ENCODE measurements around the gene CD22.

CD22 gene

GRCh38 chr19:35346193-35347052, 17.4 kb downstream of the CD22 start:
- Histone ChIP-seq H3K36me3 (replicated peaks; ENCODE audit: insufficient read depth, low read length) (no peaks in the 10 kb centered on the region), H4K20me1 (ENCODE audit: insufficient read depth, low read length) (no peaks in the 10 kb centered on the region), H3K27ac (ENCODE audit: low read length) (no peak overlapping the region), H2AFZ (ENCODE audit: low read length) (no peak overlapping the region), H3K9ac (ENCODE audit: low read length) (no peak overlapping the region), H3K9me3 (replicated peaks; ENCODE audit: insufficient read depth, low read length) (no peaks in the 10 kb centered on the region), H3K79me2 (ENCODE audit: low read length) (no peaks in the 10 kb centered on the region), H3F3A (ENCODE audit: insufficient read depth, low read length) (no peaks in the 10 kb centered on the region), H3K4me2 (ENCODE audit: low read depth, low read length) (no peak overlapping the region), H3K27me3 (replicated peaks; ENCODE audit: insufficient read depth, low read length) (peaks cover 95% of the 10 kb centered on the region), H3K4me3 (ENCODE audit: low read length) (no peak overlapping the region), H3K4me1 (ENCODE audit: low read length) (no peaks in the 10 kb centered on the region), H3K9me2 (replicated peaks; ENCODE audit: insufficient read depth, low read length) (no peaks in the 10 kb centered on the region)
- no peak for DNase-seq
- TF ChIP-seq CTCF (IDR thresholded peaks at IDR 0.05; ENCODE audit: low read length): no peak
- TF ChIP-seq EZH2phosphoT487 (IDR thresholded peaks at IDR 0.05; ENCODE audit: low read length): no peak

- no peaks in the 10 kb centered on the region for H3K79me2 ChIP-seq (ENCODE audit: low read length)
- H3K36me3 ChIP-seq (replicated peaks; ENCODE audit: insufficient read depth, low read length): no peaks in the 10 kb centered on the region
- no peaks in the 10 kb centered on the region for H3K9me3 ChIP-seq (replicated peaks; ENCODE audit: insufficient read depth, low read length)
- H3K27ac ChIP-seq (ENCODE audit: low read length): no peak within 1 kb of the TSS
- H3K27me3 ChIP-seq (replicated peaks; ENCODE audit: insufficient read depth, low read length): peaks cover 95% of the 10 kb centered on the region
- TF ChIP-seq EZH2 (optimal IDR thresholded peaks at IDR 0.05; ENCODE audit: low read depth, low read length) (no peak), CTCF (IDR thresholded peaks at IDR 0.05; ENCODE audit: low read length) (no peak), EZH2phosphoT487 (IDR thresholded peaks at IDR 0.05; ENCODE audit: low read length) (no peak)
- no peak within 1 kb of the TSS for H3K4me3 ChIP-seq (ENCODE audit: low read length)
- H3K9me2 ChIP-seq (replicated peaks; ENCODE audit: insufficient read depth, low read length): no peaks in the 10 kb centered on the region
- no peak within 1 kb of the TSS for H2AFZ ChIP-seq (ENCODE audit: low read length)
- no peak for DNase-seq
- no peaks in the 10 kb centered on the region for H4K20me1 ChIP-seq (ENCODE audit: insufficient read depth, low read length)
- no peak within 1 kb of the TSS for H3K4me2 ChIP-seq (ENCODE audit: low read depth, low read length)
- no peak within 1 kb of the TSS for H3K9ac ChIP-seq (ENCODE audit: low read length)
- H3F3A ChIP-seq (ENCODE audit: insufficient read depth, low read length): no peaks in the 10 kb centered on the region
- no peaks in the 10 kb centered on the region for H3K4me1 ChIP-seq (ENCODE audit: low read length)
Measured at GRCh38 chr19:35347171-35347929, 18.4 kb downstream of the CD22 start, which contains the start of gene FFAR1. Gene FFAR1, plus strand, starts transcription at chr19:35347902. Its CDS starts 3,650 bp downstream, at chr19:35351552.

- no peaks in the 10 kb centered on the region for H3K4me1 ChIP-seq (ENCODE audit: low read length)
- H3K4me3 ChIP-seq (ENCODE audit: low read length): no peak overlapping the region
- H3K9me2 ChIP-seq (replicated peaks; ENCODE audit: insufficient read depth, low read length): no peaks in the 10 kb centered on the region
- no peaks in the 10 kb centered on the region for H3K79me2 ChIP-seq (ENCODE audit: low read length)
- peaks cover 93% of the 10 kb centered on the region for H3K27me3 ChIP-seq (replicated peaks; ENCODE audit: insufficient read depth, low read length)
- H4K20me1 ChIP-seq (ENCODE audit: insufficient read depth, low read length): no peaks in the 10 kb centered on the region
- no peak overlapping the region for H3K27ac ChIP-seq (ENCODE audit: low read length)
- H2AFZ ChIP-seq (ENCODE audit: low read length): no peak overlapping the region
- H3K9ac ChIP-seq (ENCODE audit: low read length): no peak overlapping the region
- DNase-seq: no peak
- TF ChIP-seq CTCF (IDR thresholded peaks at IDR 0.05; ENCODE audit: low read length) (no peak), EZH2 (optimal IDR thresholded peaks at IDR 0.05; ENCODE audit: low read depth, low read length) (no peak), EZH2phosphoT487 (IDR thresholded peaks at IDR 0.05; ENCODE audit: low read length) (no peak)
- H3K36me3 ChIP-seq (replicated peaks; ENCODE audit: insufficient read depth, low read length): no peaks in the 10 kb centered on the region
- H3K9me3 ChIP-seq (replicated peaks; ENCODE audit: insufficient read depth, low read length): no peaks in the 10 kb centered on the region
- no peaks in the 10 kb centered on the region for H3F3A ChIP-seq (ENCODE audit: insufficient read depth, low read length)
- no peak overlapping the region for H3K4me2 ChIP-seq (ENCODE audit: low read depth, low read length)
Measured at GRCh38 chr19:35347930-35348298, 18.9 kb downstream of the CD22 start.
